COLO668 (cell line): ENCODE results near the gene ZNF385D.

Experiments used
- DNase-seq: peaks from one replicate; lab custom pipeline; 2025; ENCODE audit not compliant: unreplicated experiment; lab: John Stamatoyannopoulos, UW

ZNF385D gene

GRCh38 chr3:21682206-21682605 is 68.8 kb downstream of the ZNF385D start:
- DNase-seq = no peak

GRCh38 chr3:21673393-21673792 is 77.6 kb downstream of the ZNF385D start:
- no peak for DNase-seq

GRCh38 chr3:21672303-21672702 is 78.7 kb downstream of the ZNF385D start:
- DNase-seq = no peak

- no peak for DNase-seq
Measured at GRCh38 chr3:21670386-21670785, 80.6 kb downstream of the ZNF385D start.

GRCh38 chr3:21668012-21668411 is 83.0 kb downstream of the ZNF385D start:
- DNase-seq = no peak

GRCh38 chr3:21665444-21666100 is 85.4 kb downstream of the ZNF385D start:
- DNase-seq = no peak

- no peak for DNase-seq
Measured at GRCh38 chr3:21664996-21665395, 86.0 kb downstream of the ZNF385D start.

- DNase-seq = no peak
Measured at GRCh38 chr3:21662403-21662802, 88.6 kb downstream of the ZNF385D start.

- DNase-seq = no peak
Measured at GRCh38 chr3:21654662-21655061, 96.3 kb downstream of the ZNF385D start.

GRCh38 chr3:21654241-21654640 is 96.8 kb downstream of the ZNF385D start:
- DNase-seq = no peak

- no peak for DNase-seq
Measured at GRCh38 chr3:21649519-21649918, 101.5 kb downstream of the ZNF385D start.

- no peak for DNase-seq
Measured at GRCh38 chr3:21647961-21648360, 103.0 kb downstream of the ZNF385D start.

- DNase-seq = no peak
Measured at GRCh38 chr3:21645121-21645897, 105.7 kb downstream of the ZNF385D start.

- DNase-seq = no peak
Measured at GRCh38 chr3:21644268-21644667, 106.7 kb downstream of the ZNF385D start.

GRCh38 chr3:21643752-21644151 is 107.3 kb downstream of the ZNF385D start:
- no peak for DNase-seq

- DNase-seq = no peak
Measured at GRCh38 chr3:21642433-21642832, 108.6 kb downstream of the ZNF385D start.

- DNase-seq = no peak
Measured at GRCh38 chr3:21641959-21642358, 109.1 kb downstream of the ZNF385D start.

- no peak for DNase-seq
Measured at GRCh38 chr3:21638488-21638887, 112.5 kb downstream of the ZNF385D start.

- DNase-seq = no peak
Measured at GRCh38 chr3:21634112-21634511, 116.9 kb downstream of the ZNF385D start.

GRCh38 chr3:21624524-21624923 is 126.5 kb downstream of the ZNF385D start:
- DNase-seq = no peak

- no peak for DNase-seq
Measured at GRCh38 chr3:21621181-21621651, 129.8 kb downstream of the ZNF385D start.

GRCh38 chr3:21620511-21621155 is 130.4 kb downstream of the ZNF385D start:
- no peak for DNase-seq
